Activated CD4-positive, alpha-beta memory T cell treated with anti-CD3 and anti-CD28 coated beads, Interleukin-2, amount 10 ng/mL, durations not matched to agents 7 days and 5 days (primary cell): ENCODE results near the gene PRPF40B. TPM values are rescaled to one million over a fixed set of nuclear protein-coding genes. Genes with fewer than 3 reads are reported as not detected.

ENCODE experiments used
- CTCF ChIA-PET: fragments of 350-600 bp; sonication (Branson Sonifier 250); formaldehyde crosslinking; loops from one replicate; lab custom pipeline; 2021; ENCODE audit warnings: antibody characterized with exemption, inconsistent platforms; lab: Charles Lee
- POLR2A ChIA-PET: fragments of 350-600 bp; sonication (Branson Sonifier 250); formaldehyde crosslinking; loops from one replicate; lab custom pipeline; 2021; ENCODE audit warnings: antibody characterized with exemption; lab: Charles Lee
- DNase-seq: peaks from one replicate; pipeline ENCODE4 v3.0.0-alpha.2; 2020
- H3K27ac Mint-ChIP-seq: one replicate; pipeline ENCODE4 v1.8.0; 2021; ENCODE audit warnings: mild to moderate bottlenecking, mixed read lengths
- H3K27me3 Mint-ChIP-seq: one replicate; pipeline ENCODE4 v1.8.0; 2021; ENCODE audit warnings: mixed read lengths
- H3K36me3 Mint-ChIP-seq: one replicate; pipeline ENCODE4 v1.8.0; 2021; ENCODE audit warnings: low read depth, mixed read lengths
- H3K4me1 Mint-ChIP-seq: one replicate; pipeline ENCODE4 v1.8.0; 2021; ENCODE audit warnings: mixed read lengths
- H3K4me3 Mint-ChIP-seq: one replicate; pipeline ENCODE4 v1.8.0; 2021; ENCODE audit warnings: mild to moderate bottlenecking, mixed read lengths
- H3K9me3 Mint-ChIP-seq: one replicate; pipeline ENCODE4 v1.8.0; 2021; ENCODE audit warnings: mixed read lengths
- total RNA-seq, 2 experiments: library from RNA; stranded (reverse); gene quantifications; one replicate each; pipeline ENCODE4 v1.2.3, GENCODE V29; 2021

Gene PRPF40B
- total RNA-seq, 2 experiments from 2014 or later: 8.0 to 8.7 TPM

- peaks cover 41% of the 10 kb centered on the region for H3K36me3 Mint-ChIP-seq
- no peak overlapping the region for H3K27ac Mint-ChIP-seq
- no peaks in the 10 kb centered on the region for H3K27me3 Mint-ChIP-seq
- POLR2A ChIA-PET: interaction anchor here (1.1 kb wide), 1 partner anchor 10 kb away, joined by 3 read pairs; no protein-coding TSS in a partner anchor
- CTCF ChIA-PET: interaction anchor here (0.6 to 1.1 kb wide), 2 partner anchors 20 to 21 kb away, joined by 3 to 4 read pairs; no protein-coding TSS in a partner anchor
- H3K9me3 Mint-ChIP-seq: no peaks in the 10 kb centered on the region
- no peak for DNase-seq
- H3K4me1 Mint-ChIP-seq: peaks cover 18% of the 10 kb centered on the region
- H3K4me3 Mint-ChIP-seq: no peak overlapping the region
Observed at GRCh38 chr12:49651855-49652254, 28.5 kb downstream of the PRPF40B start.

- no peak overlapping the region for H3K27ac Mint-ChIP-seq
- POLR2A ChIA-PET: interaction anchor here (1.8 kb wide), 1 partner anchor 18 kb away, joined by 11 read pairs; no protein-coding TSS in a partner anchor
- H3K27me3 Mint-ChIP-seq: no peaks in the 10 kb centered on the region
- no peaks in the 10 kb centered on the region for H3K9me3 Mint-ChIP-seq
- peaks cover 18% of the 10 kb centered on the region for H3K4me1 Mint-ChIP-seq
- H3K36me3 Mint-ChIP-seq: peaks cover 39% of the 10 kb centered on the region
- no peak for DNase-seq
- CTCF ChIA-PET: interaction anchor here (1.1 kb wide), 1 partner anchor 20 kb away, joined by 3 read pairs; no protein-coding TSS in a partner anchor
- H3K4me3 Mint-ChIP-seq: no peak overlapping the region
Observed at GRCh38 chr12:49652921-49653520, 29.7 kb downstream of the PRPF40B start.

GRCh38 chr12:49654715-49655114 lies 31.4 kb downstream of the PRPF40B start:
- no peak overlapping the region for H3K4me3 Mint-ChIP-seq
- CTCF ChIA-PET: interaction anchor here (1.2 to 3.2 kb wide), 2 partner anchors 10 to 56 kb away, joined by 4 to 11 read pairs; no protein-coding TSS in a partner anchor
- H3K9me3 Mint-ChIP-seq: no peaks in the 10 kb centered on the region
- H3K27me3 Mint-ChIP-seq: no peaks in the 10 kb centered on the region
- H3K36me3 Mint-ChIP-seq: peaks cover 32% of the 10 kb centered on the region
- DNase-seq: no peak
- peaks cover 5% of the 10 kb centered on the region for H3K4me1 Mint-ChIP-seq
- POLR2A ChIA-PET: interaction anchor here (0.9 to 1.8 kb wide), 4 partner anchors 12 to 52 kb away, joined by 3 to 11 read pairs (median 4); partner anchors contain the start of gene FMNL3
- no peak overlapping the region for H3K27ac Mint-ChIP-seq

- Mint-ChIP-seq H3K36me3 (peaks cover 34% of the 10 kb centered on the region), H3K27ac (peak overlapping the region; percentile 54), H3K27me3 (no peaks in the 10 kb centered on the region), H3K4me3 (no peak overlapping the region), H3K9me3 (no peaks in the 10 kb centered on the region), H3K4me1 (peaks cover 8% of the 10 kb centered on the region)
- DNase-seq: no peak
- ChIA-PET CTCF (interaction anchor here (0.8 to 3.2 kb wide), 4 partner anchors 8 to 52 kb away, joined by 3 to 11 read pairs (median 4); no protein-coding TSS in a partner anchor), POLR2A (interaction anchor here (1.1 to 1.6 kb wide), 2 partner anchors 51 to 86 kb away, joined by 3 read pairs; partner anchors contain the start of genes FMNL3 and TMBIM6)
Observed at GRCh38 chr12:49655595-49656236, 32.4 kb downstream of the PRPF40B start.

- Mint-ChIP-seq H3K4me1 (peaks cover 33% of the 10 kb centered on the region), H3K27ac (no peak overlapping the region), H3K36me3 (peaks cover 52% of the 10 kb centered on the region), H3K27me3 (no peaks in the 10 kb centered on the region), H3K4me3 (no peak overlapping the region), H3K9me3 (no peaks in the 10 kb centered on the region)
- ChIA-PET POLR2A (no interaction called here), CTCF (interaction anchor here (0.7 kb wide), 1 partner anchor 9 kb away, joined by 3 read pairs; no protein-coding TSS in a partner anchor)
- no peak for DNase-seq
Observed at GRCh38 chr12:49658276-49658675, 34.9 kb downstream of the PRPF40B start.

GRCh38 chr12:49659753-49660152 lies 36.4 kb downstream of the PRPF40B start:
- H3K27ac Mint-ChIP-seq: no peak overlapping the region
- peaks cover 42% of the 10 kb centered on the region for H3K36me3 Mint-ChIP-seq
- H3K4me3 Mint-ChIP-seq: no peak overlapping the region
- CTCF ChIA-PET: no interaction called here
- no peaks in the 10 kb centered on the region for H3K27me3 Mint-ChIP-seq
- H3K9me3 Mint-ChIP-seq: no peaks in the 10 kb centered on the region
- POLR2A ChIA-PET: interaction anchor here (1.2 to 7.2 kb wide), 2 partner anchors 14 to 81 kb away, joined by 3 to 80 read pairs; partner anchors contain the start of gene TMBIM6
- peaks cover 47% of the 10 kb centered on the region for H3K4me1 Mint-ChIP-seq
- no peak for DNase-seq

GRCh38 chr12:49661191-49661590 lies 37.8 kb downstream of the PRPF40B start:
- Mint-ChIP-seq H3K27me3 (no peaks in the 10 kb centered on the region), H3K9me3 (no peaks in the 10 kb centered on the region), H3K4me3 (no peak overlapping the region), H3K27ac (peak overlapping the region; percentile 95), H3K36me3 (peaks cover 53% of the 10 kb centered on the region), H3K4me1 (peaks cover 52% of the 10 kb centered on the region)
- ChIA-PET POLR2A (interaction anchor here (3.2 to 7.2 kb wide), 2 partner anchors 12 to 80 kb away, joined by 19 to 80 read pairs; partner anchors contain the start of gene TMBIM6), CTCF (interaction anchor here (1.0 to 2.9 kb wide), 4 partner anchors 11 to 46 kb away, joined by 3 to 15 read pairs (median 4); partner anchors contain the start of gene FMNL3)
- no peak for DNase-seq

- ChIA-PET CTCF (interaction anchor here (1.0 to 3.2 kb wide), 6 partner anchors 11 to 46 kb away, joined by 3 to 18 read pairs (median 5); partner anchors contain the start of gene FMNL3), POLR2A (interaction anchor here (1.6 to 7.2 kb wide), 5 partner anchors 12 to 79 kb away, joined by 4 to 80 read pairs (median 19); partner anchors contain the start of genes FMNL3, PRPF40B and TMBIM6)
- no peak for DNase-seq
- Mint-ChIP-seq H3K27ac (peak overlapping the region; percentile 95), H3K36me3 (peaks cover 50% of the 10 kb centered on the region), H3K4me3 (no peak overlapping the region), H3K9me3 (no peaks in the 10 kb centered on the region), H3K4me1 (peaks cover 51% of the 10 kb centered on the region), H3K27me3 (no peaks in the 10 kb centered on the region)
Observed at GRCh38 chr12:49661746-49662145, 38.4 kb downstream of the PRPF40B start.

- Mint-ChIP-seq H3K4me1 (peaks cover 60% of the 10 kb centered on the region), H3K4me3 (peak overlapping the region; percentile 56), H3K27ac (peak overlapping the region; percentile 95), H3K9me3 (no peaks in the 10 kb centered on the region), H3K36me3 (peaks cover 43% of the 10 kb centered on the region), H3K27me3 (no peaks in the 10 kb centered on the region)
- ChIA-PET POLR2A (interaction anchor here (0.6 to 7.2 kb wide), 16 partner anchors 10 to 503 kb away, joined by 3 to 80 read pairs (median 5); partner anchors contain the start of genes BCDIN3D, FMNL3, PRPF40B and TMBIM6), CTCF (interaction anchor here (0.7 to 3.2 kb wide), 12 partner anchors 8 to 283 kb away, joined by 3 to 18 read pairs (median 4); partner anchors contain the start of genes FMNL3 and TMBIM6)
- DNase-seq: peak; percentile 82
Observed at GRCh38 chr12:49662998-49663843, 39.9 kb downstream of the PRPF40B start.

GRCh38 chr12:49664167-49664566 lies 40.8 kb downstream of the PRPF40B start:
- H3K27ac Mint-ChIP-seq: peak overlapping the region; percentile 95
- no peak for DNase-seq
- peaks cover 65% of the 10 kb centered on the region for H3K4me1 Mint-ChIP-seq
- no peaks in the 10 kb centered on the region for H3K27me3 Mint-ChIP-seq
- peaks cover 43% of the 10 kb centered on the region for H3K36me3 Mint-ChIP-seq
- ChIA-PET CTCF (interaction anchor here (0.8 to 3.2 kb wide), 5 partner anchors 9 to 77 kb away, joined by 3 to 18 read pairs (median 6); partner anchors contain the start of gene TMBIM6), POLR2A (interaction anchor here (1.2 to 7.2 kb wide), 6 partner anchors 9 to 297 kb away, joined by 5 to 80 read pairs (median 8); partner anchors contain the start of genes BCDIN3D, FMNL3 and PRPF40B)
- H3K4me3 Mint-ChIP-seq: peak overlapping the region; percentile 4
- H3K9me3 Mint-ChIP-seq: no peaks in the 10 kb centered on the region

- H3K4me1 Mint-ChIP-seq: peaks cover 67% of the 10 kb centered on the region
- no peaks in the 10 kb centered on the region for H3K27me3 Mint-ChIP-seq
- ChIA-PET POLR2A (interaction anchor here (1.6 to 7.2 kb wide), 3 partner anchors 9 to 298 kb away, joined by 5 to 80 read pairs (median 50); partner anchors contain the start of gene FMNL3), CTCF (interaction anchor here (0.8 to 3.2 kb wide), 3 partner anchors 20 to 40 kb away, joined by 3 to 18 read pairs (median 4); no protein-coding TSS in a partner anchor)
- H3K27ac Mint-ChIP-seq: peak overlapping the region; percentile 95
- no peaks in the 10 kb centered on the region for H3K9me3 Mint-ChIP-seq
- peaks cover 43% of the 10 kb centered on the region for H3K36me3 Mint-ChIP-seq
- no peak overlapping the region for H3K4me3 Mint-ChIP-seq
- DNase-seq: no peak
Observed at GRCh38 chr12:49664591-49665239, 41.4 kb downstream of the PRPF40B start.
